PC-3 (cell line): ENCODE results near the gene OR2H1. TPM values are rescaled to one million over a fixed set of nuclear protein-coding genes. Genes with fewer than 3 reads are reported as not detected.

ENCODE experiments used
- ATAC-seq: fragments of 200-7000 bp; cut with Tn5 transposase; 2 replicates; pipeline ENCODE4 v1.9.1; 2020; ENCODE audit warnings: mild to moderate bottlenecking, moderate library complexity
- BruUV-seq: library from RNA; stranded (reverse); fragments of 400-500 nt; replicated peaks from 2 replicates; lab custom pipeline; 2021; lab: Mats Ljungman, UMichigan
- CTCF ChIA-PET: fragments of 300-600 bp; sonication (Branson Sonifier 250); formaldehyde crosslinking; loops from one replicate; lab custom pipeline; 2022; ENCODE audit warnings: antibody characterized with exemption; lab: Charles Lee
- POLR2A ChIA-PET: fragments of 300-600 bp; sonication (Branson Sonifier 250); formaldehyde crosslinking; loops from one replicate; lab custom pipeline; 2022; ENCODE audit warnings: antibody characterized with exemption; ENCODE audit not compliant: unreplicated experiment; lab: Charles Lee
- DNase-seq: peaks from one replicate; pipeline ENCODE4 v3.0.0-alpha.2; 2015
- H2AFZ ChIP-seq: fragments of 300-600 bp; sonication (generic); 2 replicates; pipeline ENCODE4 v1.6.0; 2016; ENCODE audit warnings: antibody characterized with exemption, low read length
- H3F3A ChIP-seq: fragments of 300-600 bp; sonication (generic); one replicate; pipeline ENCODE4 v1.6.0; 2017; ENCODE audit warnings: antibody characterized with exemption, low read length, control low read depth, mild to moderate bottlenecking; ENCODE audit not compliant: unreplicated experiment
- H3K27ac ChIP-seq: fragments of 300-600 bp; sonication (generic); 2 replicates; pipeline ENCODE4 v1.5.1; 2016; ENCODE audit warnings: mild to moderate bottlenecking, low read length
- H3K27me3 ChIP-seq: fragments of 300-600 bp; sonication (generic); 2 replicates; pipeline ENCODE4 v1.6.1; 2016; ENCODE audit warnings: low read length, mixed read lengths
- H3K36me3 ChIP-seq: fragments of 300-600 bp; sonication (generic); 2 replicates; pipeline ENCODE4 v1.6.1; 2016; ENCODE audit warnings: low read depth, mixed run types, low read length, mixed read lengths
- H3K4me1 ChIP-seq: fragments of 300-600 bp; sonication (generic); 2 replicates; pipeline ENCODE4 v1.5.1; 2016; ENCODE audit warnings: low read length; ENCODE audit not compliant: insufficient read depth
- H3K4me2 ChIP-seq: fragments of 300-600 bp; sonication (generic); 2 replicates; pipeline ENCODE4 v1.6.0; 2016; ENCODE audit warnings: low read length
- H3K4me3 ChIP-seq: fragments of 300-600 bp; sonication (generic); 2 replicates; pipeline ENCODE4 v1.5.1; 2016; ENCODE audit warnings: mild to moderate bottlenecking, low read length, mixed read lengths
- H3K79me2 ChIP-seq: fragments of 300-600 bp; sonication (generic); 2 replicates; pipeline ENCODE4 v1.6.1; 2017; ENCODE audit warnings: low read length, mixed read lengths
- H3K9ac ChIP-seq: fragments of 300-600 bp; sonication (generic); 2 replicates; pipeline ENCODE4 v1.6.0; 2016; ENCODE audit warnings: mild to moderate bottlenecking, low read length
- H3K9me2 ChIP-seq: fragments of 300-600 bp; sonication (generic); replicated peaks from 2 replicates; pipeline ENCODE4 v1.6.1; 2016; ENCODE audit warnings: mixed run types, low read length, mixed read lengths
- H3K9me3 ChIP-seq: fragments of 300-600 bp; sonication (generic); 2 replicates; pipeline ENCODE4 v1.6.1; 2016; ENCODE audit warnings: low read length, mixed read lengths
- H4K20me1 ChIP-seq: fragments of 300-600 bp; sonication (generic); 2 replicates; pipeline ENCODE4 v1.6.1; 2016; ENCODE audit warnings: low read length, mixed read lengths
- EZH2 ChIP-seq: fragments of 300-600 bp; sonication (generic); IDR thresholded peaks from one replicate; pipeline ENCODE4 v1.6.1; 2017; ENCODE audit warnings: antibody characterized with exemption, mild to moderate bottlenecking, low read length; ENCODE audit not compliant: unreplicated experiment
- EZH2phosphoT487 ChIP-seq: fragments of 300-600 bp; sonication (generic); IDR thresholded peaks from 2 replicates; pipeline ENCODE4 v1.6.1; 2018; ENCODE audit warnings: mild to moderate bottlenecking, antibody characterized with exemption, low read length, borderline replicate concordance
- intact Hi-C: fragments of 100-400 bp; cut with micrococcal nuclease; formaldehyde crosslinking; loops from 2 replicates; pipeline ENCODE4 v1.9.0; 2023
- total RNA-seq: library from RNA; depleted of rRNA; stranded (reverse); fragments of >200 nt; gene quantifications from 2 replicates; pipeline ENCODE4 v1.2.3, GENCODE V29; 2014
- TF ChIP-seq, protein P1 (sequence below): fragments of 300-600 bp; sonication (generic); conservative IDR thresholded peaks from 2 replicates; pipeline ENCODE4 v1.5.1; 2017; ENCODE audit warnings: antibody characterized with exemption, low read depth, mild to moderate bottlenecking, low read length

The OR2H1 gene
- total RNA-seq, 1 experiment from 2014 or later, result not detected

DNA sequence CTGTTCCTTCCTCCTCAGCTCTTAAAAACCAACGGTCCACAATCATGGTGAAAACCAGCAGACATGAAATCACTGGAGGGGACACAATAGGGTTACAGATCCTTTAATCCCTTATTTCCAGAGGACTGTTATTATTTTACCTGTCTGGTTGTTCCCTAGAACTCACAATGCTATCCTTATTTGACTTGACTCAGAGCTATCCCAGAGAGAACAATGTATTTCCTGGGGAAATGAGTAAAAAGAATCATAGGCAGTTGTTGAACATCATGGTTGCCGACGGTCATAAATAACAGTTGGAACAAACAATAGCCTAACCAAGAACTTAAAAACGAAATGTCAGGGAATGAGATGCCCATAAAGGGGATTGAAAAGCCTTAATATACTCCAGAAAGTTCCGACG, 9.3 kb downstream of the OR2H1 start:
- Histone ChIP-seq H3K9me2 (no peaks in the 10 kb centered on the region), H3K9ac (no peak overlapping the region), H3K9me3 (no peaks in the 10 kb centered on the region), H3K36me3 (no peaks in the 10 kb centered on the region), H3K4me2 (no peak overlapping the region), H3K4me1 (peaks cover 16% of the 10 kb centered on the region), H4K20me1 (no peaks in the 10 kb centered on the region), H2AFZ (no peak overlapping the region), H3F3A (no peaks in the 10 kb centered on the region), H3K4me3 (no peak overlapping the region), H3K27me3 (peaks cover 23% of the 10 kb centered on the region), H3K27ac (no peak overlapping the region), H3K79me2 (no peaks in the 10 kb centered on the region)
- BruUV-seq, result no TSS peak
- TF ChIP-seq, protein P1, sequence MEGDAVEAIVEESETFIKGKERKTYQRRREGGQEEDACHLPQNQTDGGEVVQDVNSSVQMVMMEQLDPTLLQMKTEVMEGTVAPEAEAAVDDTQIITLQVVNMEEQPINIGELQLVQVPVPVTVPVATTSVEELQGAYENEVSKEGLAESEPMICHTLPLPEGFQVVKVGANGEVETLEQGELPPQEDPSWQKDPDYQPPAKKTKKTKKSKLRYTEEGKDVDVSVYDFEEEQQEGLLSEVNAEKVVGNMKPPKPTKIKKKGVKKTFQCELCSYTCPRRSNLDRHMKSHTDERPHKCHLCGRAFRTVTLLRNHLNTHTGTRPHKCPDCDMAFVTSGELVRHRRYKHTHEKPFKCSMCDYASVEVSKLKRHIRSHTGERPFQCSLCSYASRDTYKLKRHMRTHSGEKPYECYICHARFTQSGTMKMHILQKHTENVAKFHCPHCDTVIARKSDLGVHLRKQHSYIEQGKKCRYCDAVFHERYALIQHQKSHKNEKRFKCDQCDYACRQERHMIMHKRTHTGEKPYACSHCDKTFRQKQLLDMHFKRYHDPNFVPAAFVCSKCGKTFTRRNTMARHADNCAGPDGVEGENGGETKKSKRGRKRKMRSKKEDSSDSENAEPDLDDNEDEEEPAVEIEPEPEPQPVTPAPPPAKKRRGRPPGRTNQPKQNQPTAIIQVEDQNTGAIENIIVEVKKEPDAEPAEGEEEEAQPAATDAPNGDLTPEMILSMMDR, result no peak
- no peak for TF ChIP-seq EZH2phosphoT487
- no peak for TF ChIP-seq EZH2
- intact Hi-C loops, result no loop called here
- CTCF ChIA-PET, result no interaction called here
- POLR2A ChIA-PET, result no interaction called here
- peak; percentile 26 for DNase-seq
- ATAC-seq, result no peak

GRCh38 chr6:29474996-29475395, 18.0 kb downstream of the OR2H1 start:
- no peaks in the 10 kb centered on the region for H3K9me3 ChIP-seq
- no peak overlapping the region for H3K9ac ChIP-seq
- H3K27ac ChIP-seq, result no peak overlapping the region
- intact Hi-C loops, result no loop called here
- no TSS peak for BruUV-seq
- no peak for DNase-seq
- CTCF ChIA-PET, result no interaction called here
- TF ChIP-seq, protein P1, result no peak
- TF ChIP-seq EZH2phosphoT487 (no peak), EZH2 (no peak)
- H3K27me3 ChIP-seq, result peaks cover 26% of the 10 kb centered on the region
- POLR2A ChIA-PET, result no interaction called here
- no peak overlapping the region for H3K4me2 ChIP-seq
- no peaks in the 10 kb centered on the region for H3K9me2 ChIP-seq
- no peaks in the 10 kb centered on the region for H3K79me2 ChIP-seq
- no peaks in the 10 kb centered on the region for H3F3A ChIP-seq
- no peaks in the 10 kb centered on the region for H3K36me3 ChIP-seq
- no peaks in the 10 kb centered on the region for H4K20me1 ChIP-seq
- H3K4me1 ChIP-seq, result no peaks in the 10 kb centered on the region
- no peak overlapping the region for H3K4me3 ChIP-seq
- H2AFZ ChIP-seq, result no peak overlapping the region
- no peak for ATAC-seq

GRCh38 chr6:29477923-29478450, 21.0 kb downstream of the OR2H1 start:
- no peaks in the 10 kb centered on the region for H3K9me2 ChIP-seq
- no peak for ATAC-seq
- BruUV-seq, result no TSS peak
- no peaks in the 10 kb centered on the region for H3K79me2 ChIP-seq
- no peaks in the 10 kb centered on the region for H3K4me1 ChIP-seq
- H3K36me3 ChIP-seq, result no peaks in the 10 kb centered on the region
- H3K27ac ChIP-seq, result no peak overlapping the region
- POLR2A ChIA-PET, result no interaction called here
- peaks cover 10% of the 10 kb centered on the region; the same call in 1 of the 2 replicates for H3K27me3 ChIP-seq
- H2AFZ ChIP-seq, result no peak overlapping the region
- TF ChIP-seq, protein P1, result no peak
- TF ChIP-seq EZH2phosphoT487, result no peak
- no peaks in the 10 kb centered on the region for H4K20me1 ChIP-seq
- CTCF ChIA-PET, result no interaction called here
- no peak overlapping the region for H3K9ac ChIP-seq
- H3K9me3 ChIP-seq, result no peaks in the 10 kb centered on the region
- no peaks in the 10 kb centered on the region for H3F3A ChIP-seq
- H3K4me3 ChIP-seq, result no peak overlapping the region
- intact Hi-C loops, result no loop called here
- DNase-seq, result no peak
- H3K4me2 ChIP-seq, result no peak overlapping the region
